Omental fat pad (tissue), 4 donors: ENCODE data around the gene KRT85. TPM values are rescaled to one million over a fixed set of nuclear protein-coding genes. Genes with fewer than 3 reads are reported as not detected.
A peak's percentile ranks its signal among the peaks of the same experiment; 100 is the strongest.

Experiments used
- ATAC-seq: fragments of 150-250 bp; one replicate; pipeline ENCODE4 v1.9.1; 2016; ENCODE audit warnings: mild to moderate bottlenecking, moderate library complexity; ENCODE audit not compliant: low FRiP score
- DNase-seq: peaks from one replicate; pipeline ENCODE4 v3.0.0-alpha.2; 2019; ENCODE audit warnings: low spot score
- CTCF ChIP-seq, 3 donors: fragments of 450-650 bp; IDR thresholded peaks; one replicate each; pipeline ENCODE4 v1.5.1; 2016 to 2017; ENCODE audit warnings: antibody characterized with exemption in 3 of 3, mild to moderate bottlenecking in 3 of 3, moderate library complexity in 2 of 3
- total RNA-seq, 4 donors: library from RNA; depleted of rRNA; stranded (reverse); fragments of >200 nt; gene quantifications; one replicate each; pipeline ENCODE4 v1.1.0, GENCODE V29; 2016

Gene KRT85
- total RNA-seq, result not detected

- DNase-seq (no peak), ATAC-seq (no peak)
- no peak for TF ChIP-seq CTCF (IDR thresholded peaks at IDR 0.05)
Observed at GRCh38 chr12:52366738-52367485, at the start of gene KRT85. TSS of gene KRT85 (minus strand) at chr12:52367481. CDS start at chr12:52367405, 76 bp downstream.

GRCh38 chr12:52416795-52417194 lies 49.5 kb upstream of the KRT85 start:
- ATAC-seq, result peak; percentile 29
- no peak for DNase-seq

GRCh38 chr12:52415870-52416750 lies 48.8 kb upstream of the KRT85 start:
- DNase-seq, result no peak
- peak; percentile 87 for ATAC-seq
- TF ChIP-seq CTCF (IDR thresholded peaks at IDR 0.05), result no peak

More at GRCh38 chr12:52416795-52417194, 49.5 kb upstream of the KRT85 start:
- TF ChIP-seq CTCF (IDR thresholded peaks at IDR 0.05), result no peak

GRCh38 chr12:52414936-52415335 lies 47.7 kb upstream of the KRT85 start:
- TF ChIP-seq CTCF (IDR thresholded peaks at IDR 0.05), result no peak
- ATAC-seq, result no peak

GRCh38 chr12:52413782-52414345 lies 46.6 kb upstream of the KRT85 start:
- ATAC-seq, result no peak
- no peak for TF ChIP-seq CTCF (IDR thresholded peaks at IDR 0.05)

More at GRCh38 chr12:52414936-52415335, 47.7 kb upstream of the KRT85 start:
- no peak for DNase-seq

GRCh38 chr12:52413202-52413601 lies 45.9 kb upstream of the KRT85 start:
- no peak for ATAC-seq

More at GRCh38 chr12:52413782-52414345, 46.6 kb upstream of the KRT85 start:
- no peak for DNase-seq

More at GRCh38 chr12:52413202-52413601, 45.9 kb upstream of the KRT85 start:
- no peak for DNase-seq
- TF ChIP-seq CTCF (IDR thresholded peaks at IDR 0.05), result no peak
